ENCODE results near the gene SOHLH2.

Gene SOHLH2

DNA sequence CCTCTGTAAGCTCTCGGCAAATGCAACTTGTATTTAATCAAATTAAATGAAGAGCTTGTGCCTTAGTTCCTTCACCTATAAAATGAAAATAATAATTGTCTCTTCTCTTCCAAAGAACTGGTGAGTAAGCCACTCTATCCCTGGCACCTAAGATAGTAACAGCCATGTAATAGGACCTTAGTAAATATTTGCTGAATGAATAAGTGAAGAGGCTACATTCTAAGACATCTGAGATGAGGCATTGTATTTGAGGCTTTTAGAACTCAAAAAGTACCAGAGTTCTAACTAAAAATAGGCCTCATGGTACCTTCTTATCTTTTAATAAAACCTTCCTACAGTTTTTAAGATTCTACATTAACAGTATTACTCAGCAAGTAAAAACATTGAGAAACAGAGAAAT, 65.9 kb downstream of the SOHLH2 start:
- TF ChIP-seq POLR2AphosphoS5 (IDR thresholded peaks at IDR 0.05; ENCODE audit: low read depth): no peak
- TF ChIP-seq, protein P1, sequence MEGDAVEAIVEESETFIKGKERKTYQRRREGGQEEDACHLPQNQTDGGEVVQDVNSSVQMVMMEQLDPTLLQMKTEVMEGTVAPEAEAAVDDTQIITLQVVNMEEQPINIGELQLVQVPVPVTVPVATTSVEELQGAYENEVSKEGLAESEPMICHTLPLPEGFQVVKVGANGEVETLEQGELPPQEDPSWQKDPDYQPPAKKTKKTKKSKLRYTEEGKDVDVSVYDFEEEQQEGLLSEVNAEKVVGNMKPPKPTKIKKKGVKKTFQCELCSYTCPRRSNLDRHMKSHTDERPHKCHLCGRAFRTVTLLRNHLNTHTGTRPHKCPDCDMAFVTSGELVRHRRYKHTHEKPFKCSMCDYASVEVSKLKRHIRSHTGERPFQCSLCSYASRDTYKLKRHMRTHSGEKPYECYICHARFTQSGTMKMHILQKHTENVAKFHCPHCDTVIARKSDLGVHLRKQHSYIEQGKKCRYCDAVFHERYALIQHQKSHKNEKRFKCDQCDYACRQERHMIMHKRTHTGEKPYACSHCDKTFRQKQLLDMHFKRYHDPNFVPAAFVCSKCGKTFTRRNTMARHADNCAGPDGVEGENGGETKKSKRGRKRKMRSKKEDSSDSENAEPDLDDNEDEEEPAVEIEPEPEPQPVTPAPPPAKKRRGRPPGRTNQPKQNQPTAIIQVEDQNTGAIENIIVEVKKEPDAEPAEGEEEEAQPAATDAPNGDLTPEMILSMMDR (IDR thresholded peaks at IDR 0.05; ENCODE audit: insufficient read depth, low read length): no peak
- no peak for TF ChIP-seq SPI1 (IDR thresholded peaks at IDR 0.05; ENCODE audit: borderline replicate concordance, low read depth)
- TF ChIP-seq, protein P2, sequence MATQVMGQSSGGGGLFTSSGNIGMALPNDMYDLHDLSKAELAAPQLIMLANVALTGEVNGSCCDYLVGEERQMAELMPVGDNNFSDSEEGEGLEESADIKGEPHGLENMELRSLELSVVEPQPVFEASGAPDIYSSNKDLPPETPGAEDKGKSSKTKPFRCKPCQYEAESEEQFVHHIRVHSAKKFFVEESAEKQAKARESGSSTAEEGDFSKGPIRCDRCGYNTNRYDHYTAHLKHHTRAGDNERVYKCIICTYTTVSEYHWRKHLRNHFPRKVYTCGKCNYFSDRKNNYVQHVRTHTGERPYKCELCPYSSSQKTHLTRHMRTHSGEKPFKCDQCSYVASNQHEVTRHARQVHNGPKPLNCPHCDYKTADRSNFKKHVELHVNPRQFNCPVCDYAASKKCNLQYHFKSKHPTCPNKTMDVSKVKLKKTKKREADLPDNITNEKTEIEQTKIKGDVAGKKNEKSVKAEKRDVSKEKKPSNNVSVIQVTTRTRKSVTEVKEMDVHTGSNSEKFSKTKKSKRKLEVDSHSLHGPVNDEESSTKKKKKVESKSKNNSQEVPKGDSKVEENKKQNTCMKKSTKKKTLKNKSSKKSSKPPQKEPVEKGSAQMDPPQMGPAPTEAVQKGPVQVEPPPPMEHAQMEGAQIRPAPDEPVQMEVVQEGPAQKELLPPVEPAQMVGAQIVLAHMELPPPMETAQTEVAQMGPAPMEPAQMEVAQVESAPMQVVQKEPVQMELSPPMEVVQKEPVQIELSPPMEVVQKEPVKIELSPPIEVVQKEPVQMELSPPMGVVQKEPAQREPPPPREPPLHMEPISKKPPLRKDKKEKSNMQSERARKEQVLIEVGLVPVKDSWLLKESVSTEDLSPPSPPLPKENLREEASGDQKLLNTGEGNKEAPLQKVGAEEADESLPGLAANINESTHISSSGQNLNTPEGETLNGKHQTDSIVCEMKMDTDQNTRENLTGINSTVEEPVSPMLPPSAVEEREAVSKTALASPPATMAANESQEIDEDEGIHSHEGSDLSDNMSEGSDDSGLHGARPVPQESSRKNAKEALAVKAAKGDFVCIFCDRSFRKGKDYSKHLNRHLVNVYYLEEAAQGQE (IDR thresholded peaks at IDR 0.05; ENCODE audit: insufficient replicate concordance, low read depth): no peak
- no peak for TF ChIP-seq GABPA (IDR thresholded peaks at IDR 0.05; ENCODE audit: low read depth)
- DNase-seq (ENCODE audit: low read depth in 1 of 2, low spot score in 1 of 2): no peak
- H3K4me3 ChIP-seq (replicated peaks; ENCODE audit: insufficient read depth, low read length): no peak overlapping the region
- H3K27me3 ChIP-seq (ENCODE audit: insufficient read depth, poor library complexity, severe bottlenecking): peaks cover 3% of the 10 kb centered on the region
- H3K27ac ChIP-seq (replicated peaks): no peak overlapping the region

DNA sequence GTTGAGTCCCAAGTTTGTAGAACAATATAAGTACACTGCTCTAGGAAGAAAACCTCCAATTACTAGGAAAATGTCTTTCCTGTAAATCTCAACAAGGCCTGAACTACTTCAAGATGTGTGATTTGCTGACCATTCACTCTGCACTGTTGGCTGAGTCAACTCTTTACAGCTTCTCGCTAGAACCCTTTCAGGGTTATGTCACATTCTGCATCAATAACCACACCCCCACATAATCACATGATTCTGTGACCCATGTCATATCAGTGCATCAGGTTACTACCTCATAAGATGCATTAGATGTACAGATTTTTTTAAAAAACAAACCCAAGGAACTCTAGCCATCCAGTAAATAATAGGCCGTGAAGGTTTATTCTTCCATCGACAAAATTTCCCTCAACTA, 67.0 kb downstream of the SOHLH2 start:
- Histone ChIP-seq H3K27ac (replicated peaks) (no peak overlapping the region), H3K27me3 (ENCODE audit: insufficient read depth, poor library complexity, severe bottlenecking) (no peaks in the 10 kb centered on the region), H3K4me3 (replicated peaks; ENCODE audit: insufficient read depth, low read length) (no peak overlapping the region)
- DNase-seq (ENCODE audit: low read depth in 1 of 2, low spot score in 1 of 2): no peak
- TF ChIP-seq, protein P1 (IDR thresholded peaks at IDR 0.05; ENCODE audit: insufficient read depth, low read length): no peak
- TF ChIP-seq GABPA (IDR thresholded peaks at IDR 0.05; ENCODE audit: low read depth) (no peak), SPI1 (IDR thresholded peaks at IDR 0.05; ENCODE audit: borderline replicate concordance, low read depth) (no peak), POLR2AphosphoS5 (IDR thresholded peaks at IDR 0.05; ENCODE audit: low read depth) (no peak)
- TF ChIP-seq, protein P2 (IDR thresholded peaks at IDR 0.05; ENCODE audit: insufficient replicate concordance, low read depth): no peak

DNA sequence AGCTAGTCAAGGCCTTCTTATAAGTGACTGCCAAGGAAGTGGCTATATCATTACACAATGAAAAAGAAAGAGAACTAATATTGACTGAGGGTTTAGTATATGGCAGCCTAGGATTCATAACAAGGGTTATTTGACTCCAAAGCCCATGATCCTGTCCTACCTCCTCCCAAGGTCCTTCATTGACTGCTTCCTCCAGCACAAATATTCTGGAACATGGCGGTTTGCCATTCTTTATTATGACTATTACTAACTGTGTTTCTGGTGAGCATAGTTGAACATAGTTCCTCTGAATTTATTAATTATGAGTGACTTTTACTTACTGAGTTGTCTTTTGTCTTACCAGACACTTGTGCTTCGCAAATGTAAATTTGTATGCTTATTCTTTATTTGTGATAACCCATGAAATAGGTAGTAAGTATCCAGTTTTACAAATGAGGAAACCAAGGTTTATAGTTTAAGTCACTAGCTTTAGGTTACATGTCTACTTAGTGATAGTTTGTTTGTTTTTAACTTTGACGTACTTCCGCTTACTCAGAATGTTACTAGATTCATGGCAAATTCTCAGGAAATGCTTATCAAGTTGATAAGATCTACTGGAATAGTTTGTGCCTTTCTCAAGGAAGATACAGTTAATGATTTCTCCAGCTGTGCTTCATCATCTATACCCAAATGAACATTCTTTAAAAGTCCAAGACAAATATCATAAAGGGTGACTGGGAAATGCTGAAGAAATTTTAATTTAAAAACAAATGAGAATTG, 67.7 kb downstream of the SOHLH2 start:
- H3K27ac ChIP-seq (replicated peaks): no peak overlapping the region
- DNase-seq (ENCODE audit: low read depth in 1 of 2, low spot score in 1 of 2): no peak

More for the DNA sequence above, 67.7 kb downstream of the SOHLH2 start:
- no peak for TF ChIP-seq POLR2AphosphoS5 (IDR thresholded peaks at IDR 0.05; ENCODE audit: low read depth)
- TF ChIP-seq, protein P2 (IDR thresholded peaks at IDR 0.05; ENCODE audit: insufficient replicate concordance, low read depth): no peak
- TF ChIP-seq, protein P1 (IDR thresholded peaks at IDR 0.05; ENCODE audit: insufficient read depth, low read length): no peak
- TF ChIP-seq GABPA (IDR thresholded peaks at IDR 0.05; ENCODE audit: low read depth): no peak
- TF ChIP-seq SPI1 (IDR thresholded peaks at IDR 0.05; ENCODE audit: borderline replicate concordance, low read depth): no peak
- no peak overlapping the region for H3K4me3 ChIP-seq (replicated peaks; ENCODE audit: insufficient read depth, low read length)
- H3K27me3 ChIP-seq (ENCODE audit: insufficient read depth, poor library complexity, severe bottlenecking): no peaks in the 10 kb centered on the region
